ENCODE measurements around the gene LGMN.
"Not testable (repeated sequence)": the region's sequence is repeated elsewhere in the genome, so short reads cannot be mapped to it uniquely, and the experiment has no call there.

The LGMN gene

DNA sequence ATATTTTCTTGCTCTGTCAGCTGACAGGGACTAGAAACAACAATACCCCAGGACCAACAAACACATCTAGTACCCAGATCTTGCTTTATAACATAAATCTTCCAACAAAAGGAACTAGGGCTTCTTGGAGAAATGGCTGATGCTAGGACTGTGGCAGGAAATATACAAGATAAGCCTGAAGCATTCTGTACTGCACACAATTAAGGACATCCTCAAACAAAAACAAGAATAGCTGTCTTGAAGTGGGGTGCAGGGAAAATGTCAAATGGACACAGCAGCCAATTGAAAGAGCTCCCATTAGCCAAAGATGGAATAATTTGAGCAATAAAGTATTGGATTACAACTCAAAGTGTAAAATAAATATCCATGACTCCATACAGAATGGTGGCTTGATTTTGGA lies 50.0 kb downstream of the LGMN start:
- H3K4me3 ChIP-seq (ENCODE audit: low read depth, low read length) = no peak overlapping the region

DNA sequence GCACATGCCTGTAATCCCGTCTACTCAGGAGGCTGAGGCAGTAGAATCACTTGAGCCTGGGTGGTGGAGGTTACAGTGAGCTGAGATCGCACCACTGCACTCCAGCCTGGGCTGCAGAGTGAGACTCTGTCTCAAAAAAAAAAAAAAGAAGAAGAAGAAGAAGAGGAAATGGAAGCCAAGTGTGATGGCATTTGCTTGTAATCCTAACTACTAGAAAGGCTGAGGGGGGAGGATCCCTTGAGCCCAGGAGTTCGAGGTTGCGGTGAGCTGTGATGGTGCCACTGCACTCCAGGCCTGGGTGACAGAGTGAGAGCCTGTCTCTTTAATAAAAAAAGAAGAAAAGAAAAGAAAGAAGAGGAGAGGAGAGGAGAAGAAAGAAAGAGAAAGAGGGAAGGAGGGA lies 52.1 kb downstream of the LGMN start:
- H3K4me3 ChIP-seq (ENCODE audit: low read depth, low read length) = no peak overlapping the region

DNA sequence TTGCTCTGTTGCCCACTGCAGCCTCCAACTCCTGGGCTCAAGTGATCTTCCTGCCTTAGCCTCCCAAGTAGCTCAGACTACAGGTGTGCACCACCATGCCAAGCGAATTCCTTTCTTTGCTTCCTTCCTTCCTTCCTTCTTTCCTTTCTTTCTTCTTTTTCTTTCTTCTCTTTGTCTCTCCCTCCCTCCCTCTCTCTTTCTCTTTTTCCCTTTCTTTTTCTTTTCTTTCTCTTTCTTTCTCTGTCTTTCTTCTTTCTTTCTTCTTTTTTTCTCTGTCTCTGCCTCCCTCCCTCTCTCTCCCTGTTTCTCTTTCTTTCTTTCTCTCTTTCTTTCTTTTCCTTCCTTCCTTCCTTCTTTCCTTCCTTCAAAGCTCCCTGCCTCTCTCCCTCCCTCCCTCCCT lies 52.9 kb downstream of the LGMN start:
- H3K4me3 ChIP-seq (ENCODE audit: low read depth, low read length) = no peak overlapping the region

- H3K4me3 ChIP-seq (ENCODE audit: low read depth, low read length) = no peak overlapping the region
Observed at GRCh38 chr14:92694807-92695206, 53.6 kb downstream of the LGMN start.

- H3K4me3 ChIP-seq (ENCODE audit: low read depth, low read length) = no peak overlapping the region
Observed at GRCh38 chr14:92693998-92694795, 54.2 kb downstream of the LGMN start.

DNA sequence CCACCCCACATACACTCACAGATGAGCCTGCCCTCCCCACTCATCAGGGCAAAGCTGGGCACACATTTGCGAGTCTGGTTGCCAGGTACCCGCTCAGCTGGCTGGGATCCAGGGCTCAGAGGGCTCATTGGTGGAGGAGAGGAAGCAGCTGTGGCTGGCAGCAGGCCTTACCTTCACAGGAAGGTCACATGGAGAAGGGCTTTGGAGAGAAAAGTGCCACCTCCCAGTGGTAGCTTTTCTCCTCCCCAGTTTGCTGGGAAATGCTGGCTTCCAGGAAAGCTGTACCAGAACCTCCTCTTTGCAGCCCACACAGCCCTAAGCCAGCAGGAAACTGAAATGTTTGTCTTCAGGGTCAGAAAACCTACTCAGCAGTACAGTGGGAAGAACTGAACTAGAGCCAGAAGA lies 55.6 kb downstream of the LGMN start:
- no peak overlapping the region for H3K4me3 ChIP-seq (ENCODE audit: low read depth, low read length)

GRCh38 chr14:92690171-92691011 lies 58.0 kb downstream of the LGMN start:
- H3K4me3 ChIP-seq (ENCODE audit: low read depth, low read length) = no peak overlapping the region

GRCh38 chr14:92688434-92689375 lies 59.7 kb downstream of the LGMN start:
- no peak overlapping the region for H3K4me3 ChIP-seq (ENCODE audit: low read depth, low read length)

- peak overlapping the region; percentile 25 for H3K4me3 ChIP-seq (ENCODE audit: low read depth, low read length)
Observed at GRCh38 chr14:92687681-92688433, 60.6 kb downstream of the LGMN start.

DNA sequence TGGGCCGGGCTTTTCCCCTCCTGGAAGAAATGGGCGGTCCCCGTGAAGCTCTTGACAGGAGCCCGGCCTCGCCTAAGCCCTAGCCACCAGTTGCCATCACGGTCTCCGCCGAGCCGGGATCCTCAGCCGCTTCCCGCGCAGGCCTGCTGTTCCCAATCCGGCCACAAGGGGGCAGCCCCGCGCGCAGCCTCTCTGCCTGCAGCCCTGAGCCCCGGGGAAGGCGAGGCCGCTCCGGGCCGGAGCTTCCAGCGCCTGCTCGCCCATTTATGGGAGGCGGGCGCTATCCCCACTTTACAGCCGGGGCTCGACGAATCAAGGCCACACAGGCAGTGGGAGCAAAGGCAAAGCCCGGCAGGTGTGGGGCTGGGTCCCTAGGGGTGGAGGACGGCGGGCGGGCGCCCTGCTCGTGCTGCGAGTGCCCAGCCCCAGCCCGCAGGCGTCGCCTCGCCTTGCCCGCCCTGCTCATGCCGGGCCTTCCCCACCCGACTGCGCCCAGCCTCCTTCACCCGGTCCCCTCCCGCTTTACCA lies 61.5 kb downstream of the LGMN start:
- peak overlapping the region; percentile 2 for H3K4me3 ChIP-seq (ENCODE audit: low read depth, low read length)

DNA sequence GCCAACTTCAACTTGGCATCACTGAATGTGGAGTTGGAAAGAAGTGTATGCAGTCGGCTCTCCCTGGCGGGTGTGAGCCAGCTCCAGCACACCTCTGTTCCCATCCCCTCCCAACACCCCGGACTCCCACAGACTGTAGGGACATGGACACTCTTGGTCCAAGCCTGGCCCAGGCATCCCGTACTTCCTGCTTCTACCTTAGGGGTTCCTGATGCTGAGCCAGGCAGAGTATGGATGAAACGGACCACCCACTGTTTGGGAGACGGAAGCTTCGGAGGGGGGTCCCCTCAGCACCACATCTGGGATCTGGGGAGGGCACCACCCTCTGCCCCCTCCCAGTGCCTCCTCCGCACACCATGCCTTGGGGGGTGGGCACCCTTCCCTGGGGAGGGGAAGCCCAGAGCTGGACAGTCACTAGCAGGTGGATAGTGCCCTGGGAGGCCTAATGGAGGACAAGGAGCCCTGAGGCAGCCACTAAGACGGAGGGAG lies 62.0 kb downstream of the LGMN start:
- H3K4me3 ChIP-seq (ENCODE audit: low read depth, low read length) = no peak overlapping the region

DNA sequence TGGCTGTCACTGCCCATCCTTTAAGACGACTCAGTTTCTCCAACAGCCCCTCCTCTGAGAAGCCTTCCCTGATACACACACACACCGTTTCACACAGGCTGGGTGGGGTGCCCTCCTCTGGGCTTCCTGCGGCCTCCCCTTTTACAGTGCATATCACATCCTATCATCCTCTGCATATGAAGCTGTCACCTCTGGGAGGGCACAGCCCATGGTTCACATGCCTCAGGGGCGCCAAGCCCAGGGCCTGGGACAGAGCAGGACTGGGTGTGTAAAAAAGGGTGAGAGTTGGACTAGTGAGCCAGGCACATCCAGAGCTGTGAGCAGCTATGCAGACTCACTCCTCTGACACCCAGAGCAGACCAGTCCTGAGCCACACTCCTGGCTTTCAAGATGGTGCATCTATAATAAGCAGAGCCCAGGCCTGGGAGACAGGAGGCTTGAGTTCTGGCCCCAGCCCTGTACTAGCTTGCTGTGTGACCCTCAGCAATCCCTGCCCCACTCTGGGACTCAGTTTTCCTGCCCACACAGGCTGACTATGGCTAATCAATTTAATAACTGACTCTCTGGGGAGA lies 62.6 kb downstream of the LGMN start:
- no peak overlapping the region for H3K4me3 ChIP-seq (ENCODE audit: low read depth, low read length)

- H3K4me3 ChIP-seq (ENCODE audit: low read depth, low read length) = no peak overlapping the region
Observed at GRCh38 chr14:92684801-92685560, 63.4 kb downstream of the LGMN start.

- no peak overlapping the region for H3K4me3 ChIP-seq (ENCODE audit: low read depth, low read length)
Observed at GRCh38 chr14:92683041-92683440, 65.4 kb downstream of the LGMN start.

DNA sequence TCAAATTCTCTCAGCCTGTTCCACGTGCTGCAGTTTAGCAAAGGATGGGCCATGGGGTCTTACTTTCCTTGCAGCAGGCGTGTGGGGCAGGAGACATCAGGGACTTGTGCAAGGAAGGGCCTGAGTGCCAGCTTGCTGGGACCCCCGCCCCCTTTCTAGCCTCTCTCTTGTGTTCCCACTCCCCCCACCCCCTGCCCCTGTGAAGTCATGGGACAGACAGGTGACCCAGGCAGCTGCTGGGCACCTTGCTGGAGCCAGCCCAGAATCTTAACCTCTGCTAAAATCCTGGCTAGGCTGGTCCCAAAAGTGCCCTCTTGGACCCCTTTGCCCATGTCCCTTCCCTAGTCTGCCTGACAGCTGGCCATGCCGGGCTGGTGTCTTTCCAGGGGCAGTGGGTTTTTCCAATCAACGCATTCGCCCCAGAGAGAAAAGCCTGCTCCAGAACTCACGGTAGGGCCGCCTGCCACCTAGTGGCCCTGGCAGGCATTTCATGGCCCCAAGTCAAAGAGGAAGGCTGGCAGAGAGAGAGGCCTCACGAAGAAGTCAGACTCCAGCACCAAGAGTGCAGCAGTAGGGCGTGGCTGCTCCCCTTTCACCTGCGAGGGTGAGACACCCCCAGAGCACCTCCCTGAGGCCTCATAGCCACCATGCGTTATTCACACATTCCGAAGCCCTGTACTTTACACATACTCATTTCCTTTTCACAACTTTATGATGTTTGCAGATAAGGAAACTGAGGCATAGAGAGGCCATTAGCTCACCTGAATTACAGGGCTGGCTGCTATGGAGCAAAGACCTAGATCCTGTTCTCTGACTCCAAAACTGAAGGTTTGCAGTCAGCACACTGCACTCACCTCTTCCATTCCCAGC lies 67.4 kb downstream of the LGMN start:
- no peak overlapping the region for H3K4me3 ChIP-seq (ENCODE audit: low read depth, low read length)

DNA sequence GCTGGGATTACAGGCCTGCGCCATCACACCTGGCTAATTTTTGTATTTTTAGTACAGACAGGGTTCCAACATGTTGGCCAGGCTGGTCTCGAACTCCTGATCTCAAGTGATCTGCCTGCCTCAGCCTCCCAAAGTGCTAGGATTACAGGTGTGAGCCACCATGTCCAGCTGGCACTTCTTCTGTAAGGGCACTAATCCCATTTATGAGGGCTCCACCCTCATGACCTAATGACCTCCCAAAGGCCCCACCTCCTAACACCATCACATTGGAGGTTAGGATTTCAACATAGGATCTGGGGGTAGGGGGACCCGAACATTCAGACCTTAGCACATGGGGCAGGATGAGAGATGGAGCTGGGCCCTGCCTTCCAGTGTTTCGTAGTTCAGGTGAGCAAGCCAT lies 68.1 kb downstream of the LGMN start:
- not testable (repeated sequence) for H3K4me3 ChIP-seq (ENCODE audit: low read depth, low read length)

DNA sequence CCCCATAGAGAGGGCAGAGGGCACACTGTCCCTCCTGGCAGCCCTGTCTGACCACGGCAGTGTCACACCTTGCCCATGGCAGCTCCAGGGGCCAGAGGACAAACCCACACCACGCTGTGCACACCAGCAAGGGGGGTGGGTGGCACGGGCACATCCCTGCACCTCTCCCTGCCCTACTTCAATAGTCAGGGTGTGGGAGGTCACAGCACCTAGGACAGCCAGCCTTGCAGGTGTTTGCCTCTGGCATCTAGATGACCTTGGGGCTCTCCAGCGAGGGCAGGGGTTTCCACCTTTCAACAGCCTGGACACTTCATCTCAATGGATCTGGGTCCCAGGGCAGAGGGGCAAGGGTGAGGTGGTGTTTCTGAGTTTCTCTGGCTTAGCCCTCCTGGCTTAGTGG lies 69.2 kb downstream of the LGMN start:
- H3K4me3 ChIP-seq (ENCODE audit: low read depth, low read length) = no peak overlapping the region

GRCh38 chr14:92678766-92679165 lies 69.7 kb downstream of the LGMN start:
- no peak overlapping the region for H3K4me3 ChIP-seq (ENCODE audit: low read depth, low read length)
